Urothelium cell line (cell line): ENCODE measurements around the gene NEMP1.
"Not testable (repeated sequence)": the region's sequence is repeated elsewhere in the genome, so short reads cannot be mapped to it uniquely, and the experiment has no call there.

Source experiments
- DNase-seq: peaks from one replicate; pipeline ENCODE4 v3.0.0; 2011; ENCODE audit warnings: low spot score, mixed read lengths
- FAIRE-seq: peaks from 2 replicates; lab custom pipeline; 2011; peaks lifted over from hg19 to GRCh38; lab: Jason Lieb, UNC

NEMP1 gene, protein sequence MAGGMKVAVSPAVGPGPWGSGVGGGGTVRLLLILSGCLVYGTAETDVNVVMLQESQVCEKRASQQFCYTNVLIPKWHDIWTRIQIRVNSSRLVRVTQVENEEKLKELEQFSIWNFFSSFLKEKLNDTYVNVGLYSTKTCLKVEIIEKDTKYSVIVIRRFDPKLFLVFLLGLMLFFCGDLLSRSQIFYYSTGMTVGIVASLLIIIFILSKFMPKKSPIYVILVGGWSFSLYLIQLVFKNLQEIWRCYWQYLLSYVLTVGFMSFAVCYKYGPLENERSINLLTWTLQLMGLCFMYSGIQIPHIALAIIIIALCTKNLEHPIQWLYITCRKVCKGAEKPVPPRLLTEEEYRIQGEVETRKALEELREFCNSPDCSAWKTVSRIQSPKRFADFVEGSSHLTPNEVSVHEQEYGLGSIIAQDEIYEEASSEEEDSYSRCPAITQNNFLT

DNA sequence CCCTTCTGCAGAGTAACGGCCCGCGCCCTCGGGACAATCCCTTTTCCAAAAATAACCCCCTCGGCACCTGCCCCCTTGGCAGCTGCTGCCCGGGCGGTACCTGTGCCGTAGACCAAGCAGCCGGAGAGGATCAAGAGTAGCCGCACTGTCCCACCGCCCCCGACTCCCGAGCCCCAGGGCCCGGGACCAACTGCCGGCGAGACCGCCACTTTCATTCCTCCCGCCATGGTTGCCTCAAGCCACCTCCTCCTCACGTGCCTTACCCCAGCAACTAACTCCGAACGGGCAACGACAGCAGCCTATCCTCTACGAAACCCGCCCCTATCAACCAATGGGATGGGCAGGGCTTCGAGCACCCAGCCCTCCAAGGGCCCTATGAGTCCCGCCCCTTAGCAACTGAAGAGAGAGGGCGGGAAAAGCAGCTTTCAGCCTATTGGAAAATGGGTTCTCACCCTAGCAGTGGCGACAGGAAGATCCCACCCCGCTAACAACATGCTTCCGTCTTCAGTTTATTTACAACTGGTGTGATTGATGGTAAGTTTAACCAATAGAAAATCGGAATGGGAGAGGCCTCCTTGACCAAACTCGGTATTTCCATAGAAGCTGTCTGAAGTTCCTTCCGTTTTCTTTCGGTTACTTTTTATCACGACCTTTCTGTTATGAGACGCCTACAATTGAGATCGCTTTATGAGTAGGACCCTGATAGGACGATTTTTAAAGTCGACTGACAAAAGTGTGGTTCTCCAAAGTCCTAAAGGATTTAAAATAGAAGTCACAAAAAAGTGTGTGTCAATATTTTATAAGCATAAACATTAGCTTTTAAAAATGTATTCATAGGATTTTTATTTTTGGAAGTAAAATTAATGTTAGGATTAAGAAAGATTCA, at the start of gene NEMP1:
NEMP1 (minus strand) TSS at position 273 of the 886 bp plus-strand sequence; CDS start at position 227, 46 bp downstream.
- peak; percentile 94 for FAIRE-seq
- peak; percentile 98 for DNase-seq

DNA sequence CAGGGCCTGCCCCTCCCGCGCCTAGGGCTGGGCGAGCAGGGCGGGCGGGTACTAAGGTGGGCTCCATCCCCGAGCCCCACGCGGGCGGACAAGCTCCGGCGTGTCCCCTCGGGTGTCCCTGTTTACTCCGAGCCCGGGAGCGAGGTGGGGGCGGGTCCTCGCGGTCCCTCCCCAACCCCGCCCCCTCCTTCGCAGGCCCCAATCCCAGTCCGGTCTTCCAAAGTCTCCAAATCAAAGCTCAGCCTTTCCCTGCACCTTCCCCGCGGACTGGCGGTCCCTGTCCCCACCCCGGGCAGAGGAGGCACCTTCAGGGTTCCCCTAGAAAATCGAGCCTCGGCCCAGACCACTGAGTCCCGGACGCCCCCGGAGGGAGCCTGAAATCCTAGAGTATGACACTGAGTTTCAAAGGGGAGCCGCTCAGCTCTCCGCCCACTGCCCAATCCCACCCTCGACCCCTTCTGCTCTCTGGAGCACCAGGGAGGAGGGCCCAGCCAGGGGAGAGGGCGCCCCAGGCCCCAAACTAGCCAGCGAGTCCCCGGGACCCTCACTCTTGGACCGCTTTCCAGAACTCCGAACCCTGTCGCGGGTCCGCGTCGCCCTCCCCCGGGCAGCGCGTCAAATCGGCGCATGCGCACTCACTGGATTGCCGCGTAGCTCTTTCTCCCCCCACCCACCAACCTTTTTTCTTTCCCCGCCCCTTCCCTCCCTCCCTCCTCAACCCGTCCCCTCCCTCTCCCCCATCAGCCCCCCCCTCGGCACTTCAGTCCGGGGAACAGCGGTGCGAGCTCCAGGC, 49.3 kb upstream of the NEMP1 start, which contains the start of gene LRP1:
LRP1 (plus strand) TSS at position 758 of the 793 bp plus-strand sequence. CDS start 482 bp downstream, outside the sequence.
- DNase-seq: peak; percentile 93
- FAIRE-seq: no peak

DNA sequence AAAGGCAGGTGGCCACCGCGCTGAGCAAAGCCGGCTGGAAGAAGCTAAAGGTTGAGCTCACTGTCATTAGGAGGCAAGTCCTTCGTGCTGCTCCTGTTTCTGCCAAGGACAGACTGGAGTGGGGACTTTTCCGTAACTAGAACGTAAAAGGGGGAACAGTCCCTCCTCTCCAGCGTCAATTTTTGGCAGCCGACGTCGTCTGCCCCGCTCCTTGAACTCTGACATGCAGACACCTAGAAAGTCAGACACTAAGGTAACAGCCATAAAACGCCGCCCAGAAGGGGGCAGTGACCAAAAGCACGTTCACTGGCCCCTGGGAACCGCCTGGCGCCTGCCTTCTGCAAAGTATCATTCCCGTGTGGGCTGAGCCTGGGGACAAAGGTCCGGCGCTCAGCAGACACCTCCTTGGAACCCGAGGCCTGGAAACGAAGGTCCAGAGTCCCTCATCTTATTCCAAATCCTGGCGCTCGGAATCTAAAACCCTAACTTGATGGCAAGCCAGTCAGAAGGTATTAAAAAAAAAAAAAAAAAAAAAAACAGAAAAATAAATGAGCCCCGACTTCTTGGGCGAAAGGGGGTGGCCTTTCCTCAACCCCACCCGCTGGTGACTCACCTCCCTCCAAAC, 48.6 kb upstream of the NEMP1 start:
- peak; percentile 75 for DNase-seq
- no peak for FAIRE-seq

DNA sequence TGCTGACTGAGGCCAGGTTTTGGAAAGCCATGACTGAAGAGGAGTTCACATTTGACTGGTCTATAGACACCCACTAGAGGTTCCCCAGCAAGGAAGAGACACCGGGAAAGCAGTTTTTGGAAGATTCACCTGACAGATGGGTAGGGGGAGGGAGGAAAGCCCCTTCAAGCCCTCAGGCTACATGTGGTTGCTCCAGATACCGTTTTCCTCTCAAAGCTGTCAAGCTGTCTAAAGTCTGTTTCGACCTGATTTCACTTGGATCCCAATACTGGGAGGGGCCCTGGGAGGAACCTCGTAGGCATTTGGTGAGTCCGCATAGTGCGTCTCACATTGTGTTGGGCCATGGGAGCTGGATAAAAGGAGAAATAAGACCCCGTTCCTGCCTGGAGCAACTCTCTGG, 48.0 kb upstream of the NEMP1 start:
- DNase-seq: no peak
- no peak for FAIRE-seq

DNA sequence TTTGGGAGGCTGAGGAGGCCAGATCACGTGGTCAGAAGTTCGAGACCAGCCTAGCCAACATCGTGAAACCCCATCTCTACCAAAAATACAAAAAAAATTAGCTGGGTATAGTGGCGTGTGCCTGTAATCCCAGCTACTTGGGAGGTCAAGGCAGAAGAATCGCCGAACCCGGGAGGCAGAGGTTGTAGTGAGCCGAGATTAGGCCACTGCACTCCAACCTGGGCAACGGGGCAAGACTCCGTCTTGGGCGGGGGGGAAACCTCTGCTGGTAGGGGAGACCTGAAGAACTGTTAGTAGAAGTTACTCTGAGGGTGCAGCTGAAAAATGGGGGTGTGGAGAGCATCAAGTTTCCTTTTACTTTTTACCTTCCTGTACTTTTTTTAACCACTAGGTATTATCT, 47.5 kb upstream of the NEMP1 start:
- DNase-seq: no peak
- FAIRE-seq: no peak

DNA sequence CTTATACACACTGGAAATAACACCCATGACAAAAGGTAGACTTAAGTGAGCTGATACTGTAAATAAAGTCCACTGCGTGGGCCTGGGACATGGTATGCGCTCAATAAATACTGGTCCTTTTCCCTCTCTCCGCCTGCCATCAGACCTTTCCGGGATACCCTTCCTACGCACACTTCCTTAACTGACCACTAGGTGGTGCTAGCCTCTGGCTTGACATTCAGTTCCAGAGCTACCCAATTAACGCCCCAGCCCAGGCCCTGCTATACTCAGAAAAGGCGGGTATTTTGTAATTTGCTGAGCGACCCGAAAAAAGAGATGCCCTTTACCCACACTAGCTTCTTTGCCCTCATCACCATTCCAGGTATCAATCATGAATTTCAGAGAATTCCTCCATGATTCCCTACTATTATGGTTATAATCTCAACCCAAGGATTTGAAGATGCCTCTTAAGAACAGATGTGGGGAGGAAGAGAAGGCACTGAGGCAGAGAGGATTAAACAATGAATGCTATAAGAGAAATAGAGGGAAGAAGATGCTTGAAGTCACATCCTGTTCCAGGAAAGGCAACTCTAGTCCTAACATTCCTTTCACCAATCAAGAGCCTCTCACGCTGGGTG, 45.8 kb upstream of the NEMP1 start:
- peak; percentile 76 for DNase-seq
- no peak for FAIRE-seq

DNA sequence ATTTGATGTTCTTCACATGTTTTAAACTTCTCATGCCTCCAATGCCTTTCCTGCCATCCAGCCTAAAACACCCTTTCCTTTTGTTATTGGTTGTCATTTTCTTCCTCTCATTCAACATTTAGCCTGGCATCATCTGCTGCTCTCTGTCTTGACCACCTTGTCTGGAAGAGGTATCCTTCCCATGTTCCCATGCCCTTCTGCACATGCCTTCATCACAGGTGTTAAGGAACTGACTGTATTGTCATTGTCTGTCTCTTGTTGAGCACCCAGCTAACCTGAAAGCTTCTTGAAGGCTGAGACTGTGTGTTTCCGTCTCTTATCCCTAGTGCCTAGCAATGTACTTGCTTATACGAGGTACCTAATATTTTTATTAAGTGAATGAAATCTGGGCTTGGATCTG, 45.2 kb upstream of the NEMP1 start:
- FAIRE-seq (no peak), DNase-seq (no peak)

DNA sequence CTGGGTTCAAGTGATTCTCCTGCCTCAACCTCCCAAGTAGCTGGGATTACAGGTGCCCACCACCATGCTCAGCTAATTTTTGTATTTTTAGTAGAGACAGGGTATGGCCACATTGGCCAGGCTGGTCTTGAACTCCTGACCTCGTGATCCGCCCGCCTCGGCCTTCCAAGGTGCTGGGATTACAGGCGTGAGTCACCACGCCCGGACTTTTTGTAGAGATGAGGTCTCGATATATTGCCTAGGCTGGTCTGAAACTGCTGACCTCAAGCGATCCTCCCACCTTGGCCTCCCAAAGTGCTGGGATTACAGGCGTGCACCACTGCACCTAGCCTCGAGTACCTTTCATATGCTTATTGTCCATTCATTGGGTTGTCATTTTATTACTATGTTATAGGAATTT, 42.1 kb upstream of the NEMP1 start:
- FAIRE-seq, DNase-seq: not testable (repeated sequence)

DNA sequence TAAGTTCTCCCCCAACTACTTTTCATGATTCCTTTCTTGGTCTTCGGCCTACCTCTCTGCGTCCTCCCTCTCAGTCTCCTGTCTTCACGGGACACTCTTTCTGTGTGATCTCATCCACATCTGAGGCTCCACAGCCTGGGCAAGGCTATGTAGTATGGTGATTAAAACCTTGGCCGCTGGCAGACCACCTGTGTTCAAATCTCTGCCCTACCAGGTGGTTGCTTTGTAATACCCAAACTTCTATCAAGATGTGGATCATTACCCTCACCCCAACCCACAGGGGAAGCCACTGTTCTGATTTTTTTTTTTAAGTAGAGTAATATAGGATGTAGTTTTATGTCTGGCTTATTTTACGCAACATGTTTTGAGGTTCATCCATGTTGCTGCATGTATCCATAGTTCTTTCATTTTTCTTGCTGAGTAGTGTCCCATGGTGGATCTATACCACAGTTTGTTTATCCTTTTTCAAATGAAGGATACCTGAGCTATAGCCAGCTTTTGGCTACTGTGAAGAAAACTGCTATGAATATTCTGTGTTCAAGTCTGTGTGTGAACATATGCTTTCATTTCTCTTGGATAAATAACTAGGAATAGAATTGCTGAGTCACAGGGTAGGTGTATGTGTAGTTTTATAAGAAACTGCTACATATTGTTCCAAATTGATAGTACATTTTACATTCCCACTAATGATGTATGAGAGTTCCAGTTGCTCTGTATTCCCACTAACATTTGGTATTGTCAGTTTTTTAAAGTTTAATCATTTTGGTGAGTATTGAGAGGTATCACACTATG, 40.9 kb upstream of the NEMP1 start:
- DNase-seq: no peak
- FAIRE-seq: no peak

DNA sequence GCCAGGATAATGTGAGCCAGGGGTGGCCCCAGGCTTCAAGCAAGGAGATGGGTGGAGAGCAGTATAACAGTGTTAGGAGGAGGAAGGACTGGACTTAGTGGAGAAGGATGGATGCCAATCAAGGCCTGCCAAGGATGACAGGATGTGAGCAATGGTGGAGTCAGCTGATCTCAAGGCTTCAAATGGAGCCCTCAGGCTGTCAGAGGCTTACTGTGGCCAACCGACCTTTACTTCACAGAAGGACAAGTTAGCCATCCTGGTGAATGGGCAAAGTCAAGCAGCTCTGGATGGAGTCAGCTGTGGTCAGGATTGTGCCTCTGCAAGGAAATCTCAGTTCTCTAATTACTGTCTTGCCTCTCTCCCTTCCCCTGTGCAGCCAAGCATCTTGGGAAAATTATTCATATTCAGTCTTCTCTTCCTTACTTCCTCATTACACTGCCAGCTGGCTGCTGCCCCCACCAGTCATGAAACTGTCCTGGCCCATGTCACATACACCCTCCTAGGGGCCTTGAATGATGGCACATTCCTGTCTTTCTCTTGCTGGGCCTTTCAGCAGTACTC, 40.2 kb upstream of the NEMP1 start:
- FAIRE-seq: no peak

DNA sequence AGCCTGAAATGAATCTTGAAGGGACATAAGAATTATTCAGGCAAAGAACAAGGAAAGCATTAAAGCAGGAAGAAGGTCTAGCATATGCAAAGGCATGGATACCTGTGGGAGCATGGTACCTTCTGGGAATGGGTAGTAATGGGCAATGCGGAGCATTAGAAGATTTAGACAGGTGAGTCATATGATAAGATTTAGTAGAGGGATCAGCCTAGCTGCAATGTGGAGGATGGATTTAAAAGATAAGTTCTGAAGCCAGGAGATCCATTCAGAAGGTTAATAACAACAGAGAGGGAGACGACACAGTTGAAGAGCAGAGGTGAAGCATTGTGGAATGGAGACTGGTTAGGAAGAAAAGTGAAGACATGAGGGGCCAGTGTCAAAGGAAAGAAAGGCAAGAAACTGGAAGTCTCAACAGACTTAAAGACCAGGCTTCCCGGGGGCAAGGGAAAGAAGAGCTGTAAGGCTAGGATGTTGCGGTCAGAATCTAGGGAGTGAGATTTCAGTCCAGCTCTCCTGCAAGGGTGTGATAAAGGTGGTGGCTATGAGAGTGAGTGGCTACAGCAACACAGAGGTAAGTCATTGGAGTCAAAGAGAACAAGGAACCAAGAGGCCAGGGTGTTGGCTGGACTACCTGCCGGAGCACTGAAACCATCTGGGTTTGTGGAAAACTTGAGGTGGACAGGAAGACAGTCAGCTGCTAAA, 38.1 kb upstream of the NEMP1 start:
- DNase-seq: no peak
- FAIRE-seq: no peak

More for the DNA sequence above, 40.2 kb upstream of the NEMP1 start:
- no peak for DNase-seq

DNA sequence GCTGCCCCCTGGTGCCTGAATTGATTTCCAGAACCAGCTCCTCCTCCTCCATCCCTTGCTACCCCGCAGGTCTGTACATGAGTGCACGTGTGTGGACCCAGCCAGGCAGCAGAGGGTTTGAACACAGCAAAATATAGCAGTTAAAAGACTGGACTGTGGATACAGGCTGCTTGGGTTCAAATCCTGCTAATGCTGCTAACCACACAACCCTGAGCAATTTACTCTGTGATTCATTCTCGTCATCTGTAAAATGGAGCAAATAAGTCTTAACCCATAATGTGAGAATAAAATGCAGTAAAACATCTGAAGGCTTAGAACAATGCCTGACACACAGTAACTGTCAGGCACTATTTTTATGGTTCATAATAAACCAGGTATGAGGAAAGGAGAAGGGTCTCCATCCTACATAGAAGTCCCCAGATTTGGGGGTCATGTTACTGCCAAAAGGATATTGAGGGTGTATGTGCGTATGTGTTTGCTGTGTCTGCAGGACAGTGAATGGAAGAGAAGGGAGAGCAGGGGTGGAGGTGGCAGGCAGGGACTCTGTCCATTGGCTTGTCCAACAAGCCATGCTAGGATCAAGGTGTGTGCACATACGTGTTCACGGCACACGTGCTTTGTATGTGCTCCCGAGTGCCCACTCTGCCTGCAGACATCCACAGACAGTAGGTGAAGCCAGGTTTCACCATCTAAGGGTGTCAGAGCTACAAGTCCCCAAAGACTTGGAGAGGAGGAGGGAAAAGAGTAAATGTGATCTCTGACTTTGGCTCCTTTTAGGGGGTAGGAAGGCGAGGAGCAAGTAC, 34.1 kb upstream of the NEMP1 start:
- no peak for DNase-seq
- no peak for FAIRE-seq

DNA sequence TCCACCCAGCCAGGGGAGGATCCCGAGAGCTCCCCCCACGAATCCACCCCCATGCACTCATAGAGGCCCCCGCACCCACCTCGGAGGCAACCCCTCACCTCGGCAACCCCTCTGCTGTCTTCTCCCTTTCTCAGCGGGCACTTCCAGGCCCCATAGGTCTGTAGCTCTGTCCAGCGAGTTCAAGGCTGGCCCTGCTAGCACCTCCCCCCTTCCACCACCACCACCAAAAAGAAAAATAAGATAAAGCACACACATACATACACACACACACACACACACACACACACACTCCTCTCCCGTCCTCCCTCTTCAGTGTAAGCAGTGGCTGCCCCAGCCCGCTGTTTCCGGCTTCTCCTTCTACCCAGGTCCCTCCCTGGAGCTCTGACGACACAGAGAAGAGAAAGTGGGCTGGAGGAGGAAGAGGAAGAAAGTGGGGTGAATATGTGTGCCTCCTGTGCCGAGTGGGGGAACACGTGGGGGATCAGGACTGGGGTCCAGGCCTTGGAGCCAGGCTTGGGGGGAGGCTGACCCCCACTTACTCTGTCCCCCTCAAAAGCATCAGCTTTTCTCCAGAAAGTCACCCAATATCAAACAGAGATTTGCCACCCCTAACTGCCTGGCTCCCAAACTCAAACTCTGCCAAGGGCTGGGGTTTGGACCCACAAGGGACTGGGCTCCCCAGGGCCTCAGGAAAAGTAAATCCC, 32.6 kb upstream of the NEMP1 start, which contains the start of gene STAT6:
STAT6 (minus strand) TSS at position 332 of the 704 bp plus-strand sequence. CDS start 3,084 bp downstream, outside the sequence.
- DNase-seq (peak; percentile 64), FAIRE-seq (no peak)

DNA sequence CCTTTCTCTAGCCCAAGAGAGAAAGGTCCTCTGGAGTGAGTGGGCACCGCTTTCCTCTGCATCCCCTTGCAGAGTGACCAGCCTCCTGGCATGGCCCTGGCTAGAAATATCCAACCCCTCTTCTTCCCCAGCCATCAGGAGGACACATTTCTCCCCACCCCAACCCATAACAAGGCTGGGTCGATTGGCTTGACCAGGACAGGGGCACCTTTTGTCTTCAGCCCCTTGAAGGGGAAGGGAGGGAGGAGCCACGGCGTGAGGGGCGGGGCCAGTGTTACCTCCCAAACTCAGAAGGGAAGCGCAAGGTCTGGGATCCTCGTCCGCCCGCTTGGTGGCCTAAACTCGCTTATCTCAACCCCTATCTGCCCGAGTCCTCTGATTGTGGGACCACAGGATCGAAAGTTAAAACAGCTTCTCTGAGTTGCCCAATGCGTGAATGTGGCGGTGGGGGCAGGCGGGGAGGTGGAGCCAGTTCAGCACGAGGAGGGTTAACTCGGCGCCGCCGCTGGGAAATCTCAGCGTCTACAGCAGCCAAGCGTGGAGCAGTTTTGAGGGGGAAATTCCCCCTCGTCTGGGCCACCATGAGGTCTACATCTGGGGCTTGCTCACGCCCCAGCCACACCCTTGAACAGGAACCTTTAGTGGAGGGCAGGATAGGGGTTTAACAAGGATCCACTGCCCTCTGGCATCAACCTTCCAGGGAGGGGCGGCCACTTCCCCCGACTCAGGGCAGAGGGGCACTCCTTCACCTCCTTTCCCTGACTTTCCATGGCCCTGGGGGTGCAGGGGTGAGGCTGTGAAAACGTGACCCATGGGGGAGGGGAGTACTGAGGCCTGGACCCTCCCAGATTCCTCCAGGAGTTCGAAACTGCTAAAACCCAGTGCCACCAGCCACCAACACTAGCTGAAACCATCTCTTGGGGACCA, 31.8 kb upstream of the NEMP1 start:
- DNase-seq: peak; percentile 64
- FAIRE-seq: peak; percentile 42
